ENCODE measurements around the gene CEL.
A peak's percentile ranks its signal among the peaks of the same experiment; 100 is the strongest.
"Not testable (repeated sequence)": the region's sequence is repeated elsewhere in the genome, so short reads cannot be mapped to it uniquely, and the experiment has no call there.

CEL gene

GRCh38 chr9:133061764-133062145, at the start of gene CEL:
Gene CEL (plus strand): TSS chr9:133061981. CDS start chr9:133062003, 22 bp downstream.
- not testable (repeated sequence) for DNase-seq (ENCODE audit: low read depth in 1 of 2, low spot score in 1 of 2)

GRCh38 chr9:133014696-133015095, 47.1 kb upstream of the CEL start:
- no peak for DNase-seq (ENCODE audit: low read depth in 1 of 2, low spot score in 1 of 2)

GRCh38 chr9:133023117-133023890, 38.5 kb upstream of the CEL start:
- no peak for DNase-seq (ENCODE audit: low read depth in 1 of 2, low spot score in 1 of 2)

- DNase-seq (ENCODE audit: low read depth in 1 of 2, low spot score in 1 of 2), result no peak
Observed at GRCh38 chr9:133026426-133026825, 35.4 kb upstream of the CEL start.

GRCh38 chr9:133027134-133027533, 34.6 kb upstream of the CEL start:
- no peak for DNase-seq (ENCODE audit: low read depth in 1 of 2, low spot score in 1 of 2)

- no peak for DNase-seq (ENCODE audit: low read depth in 1 of 2, low spot score in 1 of 2)
Observed at GRCh38 chr9:133028221-133028620, 33.6 kb upstream of the CEL start.

GRCh38 chr9:133029994-133030316, 31.8 kb upstream of the CEL start:
- no peak for DNase-seq (ENCODE audit: low read depth in 1 of 2, low spot score in 1 of 2)

- DNase-seq (ENCODE audit: low read depth in 1 of 2, low spot score in 1 of 2), result peak; percentile 78 to 90
Observed at GRCh38 chr9:133030317-133031129, 31.3 kb upstream of the CEL start, which contains the start of gene GTF3C5. Gene GTF3C5 (plus strand): TSS chr9:133030997. CDS start chr9:133031012, 15 bp downstream.

- no peak for DNase-seq (ENCODE audit: low read depth in 1 of 2, low spot score in 1 of 2)
Observed at GRCh38 chr9:133031130-133031422, 30.7 kb upstream of the CEL start.

- DNase-seq (ENCODE audit: low read depth in 1 of 2, low spot score in 1 of 2), result no peak
Observed at GRCh38 chr9:133031496-133031911, 30.3 kb upstream of the CEL start.

- DNase-seq (ENCODE audit: low read depth in 1 of 2, low spot score in 1 of 2), result no peak
Observed at GRCh38 chr9:133032171-133032570, 29.6 kb upstream of the CEL start.

GRCh38 chr9:133035669-133036068, 26.1 kb upstream of the CEL start:
- no peak for DNase-seq (ENCODE audit: low read depth in 1 of 2, low spot score in 1 of 2)

- no peak for DNase-seq (ENCODE audit: low read depth in 1 of 2, low spot score in 1 of 2)
Observed at GRCh38 chr9:133037775-133038515, 23.8 kb upstream of the CEL start.

- DNase-seq (ENCODE audit: low read depth in 1 of 2, low spot score in 1 of 2), result not testable (repeated sequence)
Observed at GRCh38 chr9:133040892-133041479, 20.8 kb upstream of the CEL start.

- DNase-seq (ENCODE audit: low read depth in 1 of 2, low spot score in 1 of 2), result no peak
Observed at GRCh38 chr9:133041958-133042357, 19.8 kb upstream of the CEL start.

- no peak for DNase-seq (ENCODE audit: low read depth in 1 of 2, low spot score in 1 of 2)
Observed at GRCh38 chr9:133042676-133043075, 19.1 kb upstream of the CEL start.

- no peak for DNase-seq (ENCODE audit: low read depth in 1 of 2, low spot score in 1 of 2)
Observed at GRCh38 chr9:133043449-133044035, 18.2 kb upstream of the CEL start.

- DNase-seq (ENCODE audit: low read depth in 1 of 2, low spot score in 1 of 2), result no peak
Observed at GRCh38 chr9:133044125-133044524, 17.7 kb upstream of the CEL start.

GRCh38 chr9:133044661-133045060, 17.1 kb upstream of the CEL start:
- no peak for DNase-seq (ENCODE audit: low read depth in 1 of 2, low spot score in 1 of 2)

GRCh38 chr9:133045132-133045531, 16.6 kb upstream of the CEL start:
- DNase-seq (ENCODE audit: low read depth in 1 of 2, low spot score in 1 of 2), result no peak

Measured in activated CD4-positive, alpha-beta T cell treated with anti-CD3 and anti-CD28 coated beads, Interleukin-2, amount 50 U/mL, for 24 hours (primary cell).